DMS153 treated with DMSO at 0.1 percent for 48 hours (cell line): Measurements from ENCODE around the gene SP5.
"Not testable (repeated sequence)": the region's sequence is repeated elsewhere in the genome, so short reads cannot be mapped to it uniquely, and the experiment has no call there.

Experiments used
- DNase-seq: peaks from one replicate; lab custom pipeline; 2025; ENCODE audit not compliant: unreplicated experiment; lab: John Stamatoyannopoulos, UW

SP5 gene

DNA sequence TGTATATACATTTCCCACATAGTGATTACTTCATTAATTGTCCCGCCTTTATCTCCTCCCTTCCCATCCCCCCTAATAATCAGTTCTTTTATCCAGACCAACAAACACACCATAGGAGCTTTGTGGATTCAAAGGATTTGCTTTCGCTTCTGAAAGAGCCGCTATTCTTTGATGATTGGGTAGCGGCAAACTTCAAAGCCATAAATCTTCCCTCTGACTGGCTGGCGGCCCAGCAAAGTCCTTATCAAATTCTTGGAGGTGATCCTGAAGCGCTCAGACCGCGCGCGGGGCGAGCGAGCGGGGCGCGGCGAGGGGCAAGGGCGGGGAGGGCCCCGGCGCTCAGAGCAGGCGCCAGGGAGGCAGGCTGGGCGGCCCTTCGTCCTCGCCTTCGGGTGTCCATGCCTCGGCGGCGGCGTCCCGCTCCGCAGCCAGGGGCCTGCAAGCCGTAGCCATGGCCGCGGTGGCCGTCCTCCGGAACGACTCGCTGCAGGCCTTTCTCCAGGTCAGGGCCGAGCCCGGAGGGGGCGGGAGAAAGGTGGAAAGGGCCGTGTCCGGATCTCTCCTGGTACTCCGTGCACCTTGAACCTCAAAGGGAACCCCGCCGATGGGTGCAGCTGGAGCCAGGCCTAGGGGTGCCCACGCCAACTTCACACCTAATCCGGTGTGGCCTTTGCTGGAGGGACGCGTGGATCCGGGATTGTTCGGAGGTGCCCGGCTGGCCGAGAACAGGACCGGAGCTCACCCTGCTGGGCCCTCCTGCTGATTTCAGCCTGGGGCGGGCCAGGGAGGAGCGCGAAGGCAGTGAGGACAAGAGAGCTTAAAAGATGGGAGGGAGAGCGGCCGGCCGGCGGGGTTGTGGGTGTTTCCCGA, at the start of gene SP5:
Gene SP5, plus strand, starts transcription at position 276 of the 870 bp plus-strand sequence. Its CDS starts 176 bp downstream, at position 452.
- peak; percentile 72 for DNase-seq

DNA sequence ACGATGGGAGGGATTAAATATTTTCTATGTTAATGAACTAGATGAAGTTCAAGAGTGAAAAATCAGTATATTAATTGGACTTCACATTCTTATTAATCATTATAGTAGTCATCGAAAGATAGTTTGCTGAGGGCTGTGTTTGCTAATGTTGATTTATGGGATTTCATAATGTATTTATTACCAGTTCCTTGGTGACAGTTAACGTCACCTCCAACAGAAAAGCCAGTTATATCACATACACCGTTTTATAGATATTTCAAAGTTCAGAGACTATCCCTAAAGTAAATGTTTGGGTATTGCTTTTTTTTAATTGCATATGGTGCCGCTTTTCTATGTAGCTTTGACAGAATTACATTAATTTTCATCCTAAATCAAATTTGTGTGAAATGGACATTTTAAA, 49.4 kb upstream of the SP5 start:
- DNase-seq = no peak

DNA sequence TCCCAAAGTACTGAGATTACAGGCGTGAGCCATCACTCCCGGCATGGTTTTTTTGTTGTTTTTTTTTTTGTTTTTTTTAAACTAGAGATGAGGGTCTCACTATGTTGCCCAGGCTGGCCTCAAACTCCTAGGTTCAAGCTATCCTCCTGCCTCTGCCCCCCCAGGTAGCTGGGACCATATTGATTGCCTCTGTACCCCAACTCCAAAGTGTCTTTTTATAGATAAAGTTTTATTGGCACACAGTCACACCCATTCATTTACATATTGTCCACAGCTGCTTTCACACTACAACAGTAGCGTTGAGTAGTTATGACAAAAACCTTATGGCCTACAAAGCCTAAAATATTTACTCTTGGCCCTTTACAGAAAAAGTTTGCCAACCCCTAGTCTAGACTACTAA, 45.2 kb upstream of the SP5 start:
- no peak for DNase-seq

GRCh38 chr2:170670651-170671050, 44.5 kb upstream of the SP5 start:
- DNase-seq = no peak

DNA sequence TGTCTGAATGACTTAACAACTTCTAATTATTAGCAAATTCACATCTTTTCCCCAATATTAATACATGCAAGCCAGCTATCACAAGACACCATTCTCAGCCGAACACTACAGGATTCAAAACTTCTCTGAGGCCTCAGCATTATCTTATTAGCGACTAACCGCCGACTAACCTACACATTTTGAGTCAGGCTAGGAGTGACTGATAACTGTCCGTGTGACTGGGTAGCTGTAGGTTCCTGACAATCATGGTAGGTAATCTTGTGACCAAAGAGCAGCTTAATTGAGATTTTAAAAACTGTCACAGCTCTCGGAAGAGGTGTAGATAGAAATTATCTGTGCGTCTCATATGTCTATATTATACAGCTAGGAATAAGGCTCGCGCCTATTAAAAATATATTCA, 44.1 kb upstream of the SP5 start:
- no peak for DNase-seq

DNA sequence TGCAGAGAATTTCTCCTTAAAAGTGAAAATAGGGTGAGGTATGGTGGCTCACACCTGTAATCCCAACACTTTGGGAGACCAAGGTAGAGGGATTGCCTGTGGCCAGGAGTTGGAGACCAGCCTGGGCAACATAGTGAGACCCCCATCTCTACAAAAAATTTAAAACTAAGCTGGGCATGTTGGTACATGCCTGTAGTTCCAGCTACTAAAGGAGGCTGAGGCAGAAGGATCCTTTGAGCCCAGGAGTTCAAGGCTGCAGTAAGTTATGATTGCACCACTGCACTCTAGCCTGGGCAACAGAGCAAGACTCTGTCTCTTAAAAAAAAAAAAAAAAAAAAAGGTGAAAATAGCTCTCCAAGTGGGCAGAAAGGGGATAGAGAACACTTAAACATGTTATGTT, 40.9 kb upstream of the SP5 start:
- DNase-seq = not testable (repeated sequence)

GRCh38 chr2:170675701-170676100, 39.4 kb upstream of the SP5 start:
- no peak for DNase-seq

- no peak for DNase-seq
These were observed 35.5 kb upstream of the SP5 start for GRCh38 chr2:170679607-170680079.

- DNase-seq = no peak
These were observed 34.8 kb upstream of the SP5 start for GRCh38 chr2:170680172-170680941.

- no peak for DNase-seq
These were observed 33.8 kb upstream of the SP5 start for GRCh38 chr2:170681311-170681710.

- DNase-seq = no peak
These were observed 29.5 kb upstream of the SP5 start for GRCh38 chr2:170685591-170685990.

DNA sequence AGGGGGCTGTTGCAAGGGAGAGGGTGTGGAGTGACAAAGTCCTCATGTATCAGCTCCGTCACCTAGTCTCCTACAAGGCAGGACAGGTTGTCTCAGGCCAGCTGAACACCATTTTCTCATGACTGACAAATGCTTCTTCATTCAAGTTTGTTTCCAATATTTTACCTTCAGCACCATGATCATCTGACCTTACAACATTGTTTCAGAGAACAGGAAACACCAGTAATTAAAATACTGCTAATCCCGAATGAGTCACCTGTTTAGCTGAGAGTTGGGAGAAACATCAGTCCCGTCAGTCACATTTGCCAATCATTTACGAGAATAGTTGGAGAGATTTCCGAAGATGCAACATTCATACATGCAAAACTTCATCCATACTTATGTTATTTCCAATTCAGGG, 25.7 kb upstream of the SP5 start:
- no peak for DNase-seq

DNA sequence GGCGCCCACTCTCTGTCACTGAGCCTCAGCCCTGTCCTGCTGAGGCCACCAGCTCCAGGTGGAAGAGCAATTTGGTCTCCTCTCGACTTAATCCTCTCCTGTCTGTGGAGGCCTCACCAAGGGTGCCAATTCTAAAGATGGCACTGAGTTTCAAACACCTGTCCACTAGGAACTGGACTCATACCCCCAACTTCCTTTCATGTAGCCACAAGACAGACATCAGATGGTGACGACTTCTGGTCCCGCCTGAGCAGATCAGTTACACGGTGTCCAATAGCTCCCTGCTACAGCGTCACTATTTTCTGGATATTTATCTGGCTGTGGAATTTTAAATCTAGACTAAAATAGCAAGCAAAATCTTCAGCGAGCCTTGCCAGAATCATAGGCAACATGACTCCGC, 24.5 kb upstream of the SP5 start:
- DNase-seq = no peak

DNA sequence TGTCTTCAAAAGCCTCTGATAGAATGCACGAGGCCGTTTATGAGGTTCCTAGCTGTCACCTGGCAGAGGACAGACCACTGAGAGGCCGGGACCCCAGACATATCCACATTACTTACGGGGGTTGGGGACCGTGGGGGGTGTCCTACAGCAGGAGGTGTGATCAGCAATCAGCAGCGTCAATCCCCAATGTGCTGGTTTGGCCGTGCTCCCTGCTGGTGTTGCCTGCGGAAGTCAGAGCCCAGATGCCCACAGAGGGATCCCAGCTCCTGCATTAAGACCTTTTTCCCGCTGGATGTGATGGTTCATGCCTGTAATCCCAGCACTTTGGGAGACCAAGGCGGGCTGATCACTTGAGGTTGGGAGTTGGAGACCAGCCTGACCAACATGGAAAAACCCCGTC, 20.8 kb upstream of the SP5 start:
- DNase-seq = no peak

DNA sequence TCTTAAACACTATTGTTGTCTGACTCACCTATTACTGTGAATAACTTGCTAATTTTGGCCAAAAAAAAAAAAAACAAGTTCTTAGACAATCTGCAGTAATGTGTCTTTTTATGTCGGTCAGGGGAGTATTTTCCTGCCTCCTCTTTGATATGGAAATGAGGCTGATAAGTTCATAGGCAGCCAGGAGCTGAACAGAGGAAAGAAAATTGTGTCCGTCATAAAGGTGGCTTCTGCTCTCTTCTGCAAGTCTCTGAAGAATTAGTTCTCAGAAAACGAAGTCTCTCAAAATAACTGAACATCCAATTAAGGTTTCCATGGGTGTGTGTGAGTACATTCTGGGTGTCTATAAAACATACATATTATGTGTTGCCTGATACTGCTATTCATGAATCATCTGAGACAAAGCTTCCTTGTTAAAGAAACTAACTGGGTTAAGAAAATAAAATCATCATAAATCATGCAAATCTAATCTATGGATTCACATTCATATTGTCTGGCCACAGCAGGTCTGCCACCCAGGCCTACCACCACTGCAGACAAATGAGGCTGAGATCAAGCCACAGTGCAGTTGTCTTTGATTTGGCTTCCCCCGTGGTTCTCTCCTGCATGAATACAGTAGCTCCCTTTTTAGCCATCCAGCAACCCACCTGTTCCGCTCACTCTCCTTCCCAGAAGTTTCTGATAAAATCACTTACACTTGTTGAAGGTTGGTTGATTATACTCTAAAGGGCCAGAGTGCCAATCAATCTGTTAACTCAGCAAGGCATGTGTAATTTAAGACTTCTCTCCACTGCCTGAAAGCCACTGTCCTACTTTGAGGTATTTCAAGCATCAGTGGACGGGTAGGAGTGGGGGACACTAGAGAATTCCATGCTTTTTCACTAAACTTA, 19.4 kb upstream of the SP5 start:
- no peak for DNase-seq

DNA sequence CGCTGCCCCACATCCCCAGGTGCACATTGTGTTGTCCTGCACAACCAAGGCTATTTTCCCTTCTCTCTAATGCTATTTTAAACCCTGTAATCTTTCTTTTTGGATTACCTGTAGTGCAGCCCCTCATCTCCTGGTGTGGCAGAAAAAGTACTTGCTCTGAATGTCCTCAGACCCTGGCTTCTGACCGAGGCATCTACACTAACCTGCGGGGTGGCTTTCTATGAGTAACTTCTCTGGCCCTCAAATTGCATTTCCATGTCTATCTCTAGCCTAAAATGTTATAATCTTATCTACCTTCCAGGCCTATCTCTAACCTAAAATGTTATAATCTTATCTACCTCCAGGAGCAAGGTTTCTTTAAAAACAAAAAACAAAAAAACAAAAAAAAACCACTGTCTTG, 18.2 kb upstream of the SP5 start:
- no peak for DNase-seq

DNA sequence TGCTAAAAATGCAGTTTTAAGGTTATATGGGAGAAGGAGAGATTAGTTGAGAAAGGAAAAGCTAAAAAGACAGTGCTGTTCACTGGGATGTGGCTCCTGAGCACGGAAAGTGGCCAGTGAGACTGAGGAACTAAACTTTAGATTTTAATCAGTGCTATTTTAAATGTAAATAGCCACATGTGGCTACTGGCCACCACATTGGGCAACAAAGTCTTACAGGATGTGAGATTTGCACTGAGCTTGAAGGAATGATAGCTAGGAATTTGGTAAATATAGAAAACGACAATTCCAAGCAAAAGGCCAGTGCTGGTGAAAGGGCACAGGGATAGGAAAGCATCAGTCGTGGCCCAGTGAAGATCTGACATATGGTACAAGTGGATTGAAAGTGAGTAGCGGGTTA, 14.1 kb upstream of the SP5 start:
- no peak for DNase-seq

DNA sequence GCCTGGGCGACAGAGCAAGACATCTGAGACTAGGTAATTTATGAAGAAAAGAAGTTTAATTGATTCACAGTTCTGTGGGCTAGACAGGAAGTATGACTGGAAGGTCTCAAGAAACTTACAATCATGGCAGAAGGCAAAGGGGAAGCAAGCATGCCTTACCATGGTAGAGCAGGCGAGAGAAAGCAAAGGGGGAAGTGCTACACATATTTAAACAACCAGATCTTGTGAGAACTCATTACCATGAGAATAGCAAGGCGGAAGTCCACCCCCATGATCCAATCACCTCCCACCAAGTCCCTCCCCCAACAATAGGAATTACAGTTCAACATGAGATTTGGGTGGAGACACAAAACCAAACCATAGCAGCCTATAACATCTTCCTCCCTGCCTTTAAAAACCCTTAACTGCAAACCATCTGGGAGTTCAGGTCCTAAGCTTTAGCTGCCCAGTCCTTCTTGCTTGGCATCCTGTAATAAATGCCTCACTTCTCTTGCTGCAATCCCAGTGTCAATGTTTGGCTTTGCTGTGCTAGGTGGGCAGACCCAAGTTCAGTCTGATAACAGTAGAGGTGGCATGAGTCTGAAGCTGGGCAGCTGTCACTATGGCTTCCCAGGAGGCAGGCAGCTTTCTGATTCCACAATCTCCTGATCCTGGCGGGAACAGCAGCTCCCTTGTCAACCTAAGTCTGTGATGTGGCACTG, 11.2 kb upstream of the SP5 start:
- DNase-seq = no peak

DNA sequence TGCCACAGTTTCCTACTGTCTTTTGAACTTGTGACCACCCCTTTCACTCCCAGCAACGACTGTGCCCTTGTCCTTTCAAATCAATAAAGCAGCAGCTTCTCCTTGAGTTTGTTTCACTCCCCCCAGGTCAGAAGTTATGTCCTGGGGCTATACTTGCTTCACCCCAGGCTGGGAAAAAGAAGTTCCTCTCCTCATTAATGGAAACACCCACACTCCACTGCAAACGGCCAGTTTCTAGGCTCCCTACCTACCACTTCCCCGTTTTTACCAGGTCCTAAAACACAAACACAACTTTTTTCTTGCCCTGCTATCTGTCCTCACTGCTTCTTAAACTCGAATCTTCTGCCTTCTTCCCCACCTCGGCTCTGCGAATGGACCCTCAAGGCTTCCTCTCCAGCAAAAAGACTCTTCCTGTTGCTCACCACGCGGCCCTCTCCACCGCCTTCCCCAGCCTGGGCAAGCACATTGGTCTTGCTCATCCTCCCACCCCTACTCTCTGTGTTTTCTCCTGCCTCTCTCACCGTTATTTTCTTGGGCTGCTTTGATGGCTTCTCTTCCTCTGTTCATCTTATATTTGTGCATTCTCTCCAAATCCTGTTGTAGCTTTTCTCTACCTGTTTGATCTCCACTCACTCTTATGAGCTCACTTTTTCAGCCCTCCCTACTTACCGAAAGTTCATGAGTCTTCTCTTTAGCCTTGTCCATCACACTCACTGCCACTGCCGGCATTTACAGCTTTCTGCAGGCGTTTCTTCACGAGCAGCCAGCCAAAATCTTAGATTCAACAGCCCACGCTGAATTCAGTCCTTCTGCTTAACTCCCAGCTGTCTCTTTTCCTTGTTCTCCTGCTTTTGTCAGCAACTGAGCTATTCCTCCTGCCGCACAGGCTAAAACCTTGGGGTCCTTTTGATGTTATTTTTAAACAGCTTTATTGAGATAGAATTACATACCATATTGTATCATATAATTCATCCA, 7.0 kb upstream of the SP5 start:
- DNase-seq = no peak
